ENCODE measurements around the gene MAST4. TPM values are rescaled to one million over a fixed set of nuclear protein-coding genes. Genes with fewer than 3 reads are reported as not detected.

The MAST4 gene
- total and polyA plus RNA-seq, 2 of the 13 experiments (the other 11 are each of a cell fraction or from before 2014, with no cell fraction given), result 3.4 to 3.7 TPM

- TF ChIP-seq ZNF441 (CRISPR knock-in tag; IDR thresholded peaks at IDR 0.05; ENCODE audit: borderline replicate concordance) (0 out of 2 replicates have a peak, but pooled peaks have one; percentile 5), THRA (CRISPR knock-in tag; IDR thresholded peaks at IDR 0.05; ENCODE audit: borderline replicate concordance) (no peak; the same call in 1 of the 2 replicates), ZMYM4 (CRISPR knock-in tag; IDR thresholded peaks at IDR 0.05) (peak; percentile 32; the same call in 1 of the 2 replicates)
These were observed 618.7 kb downstream of the MAST4 start (continued) for GRCh38 chr5:67214707-67215447.

GRCh38 chr5:67215519-67216471 is 619.6 kb downstream of the MAST4 start:
- H3K27ac ChIP-seq (ENCODE audit: extremely low read length, insufficient read depth, low read length), result peak overlapping the region; percentile 15
- H3K79me2 ChIP-seq (ENCODE audit: insufficient read depth, low read length), result no peaks in the 10 kb centered on the region
- ChIA-PET CTCF (ENCODE audit: low intra/inter-chr PET ratio, low total read pairs) (no interaction called here), POLR2A (interaction anchor here (1.3 kb wide), 1 partner anchor 68 kb away, joined by 4 read pairs; no protein-coding TSS in a partner anchor)
- H3K4me3 ChIP-seq (replicated peaks in 1 of 3; ENCODE audit: insufficient read depth in 1 of 3, low read depth in 2 of 3, low read length in 3 of 3), result peak overlapping the region; percentile 42 to 58 (median 51)
- no peaks in the 10 kb centered on the region for H3K9me3 ChIP-seq (ENCODE audit: low read length)
- peak; percentile 50 for FAIRE-seq
- in situ Hi-C loops (cut with HindIII; ENCODE audit: extremely low pct_ligation_motif_present, low pct_unique_long_range_greater_than_20kb) (loop anchor here (10.0 kb wide), 1 partner anchor 911 kb away; no protein-coding TSS in a partner anchor), intact Hi-C loops (cut with micrococcal nuclease; ENCODE audit: unreplicated experiment) (no loop called here)
- peak overlapping the region; percentile 62 for H2AFZ ChIP-seq (ENCODE audit: low read length)
- peaks cover 34% of the 10 kb centered on the region for H3K4me1 ChIP-seq (ENCODE audit: insufficient read depth, low read length)
- DNase-seq (ENCODE audit: low spot score), result peak; percentile 71
- H3K36me3 ChIP-seq (replicated peaks in 1 of 2; ENCODE audit: control insufficient read depth in 1 of 2, insufficient read depth in 2 of 2, low read length in 2 of 2), result no peaks in the 10 kb centered on the region
- 15% methylated on average over 11 of the region's 19 CpGs for WGBS (ENCODE audit: low lambda C conversion rate)
- ATAC-seq, result peak; percentile 95
- BruUV-seq (replicated peaks), result no TSS peak
- H3K4me2 ChIP-seq (ENCODE audit: low read depth, low read length), result peak overlapping the region; percentile 91
- no peaks in the 10 kb centered on the region; a peak in 1 of 5 replicates for H3K27me3 ChIP-seq (ENCODE audit: control insufficient read depth in 1 of 2, insufficient read depth in 2 of 2, low read length in 2 of 2)
- peak overlapping the region; percentile 35 for H3K9ac ChIP-seq (ENCODE audit: insufficient read depth, low read depth, low read length)
- no peaks in the 10 kb centered on the region for H4K20me1 ChIP-seq (ENCODE audit: insufficient read depth, low read length)
- TF ChIP-seq ATM (IDR thresholded peaks at IDR 0.05; ENCODE audit: borderline replicate concordance) (no peak), ZFX (CRISPR knock-in tag; IDR thresholded peaks at IDR 0.05; ENCODE audit: low read depth) (peak; percentile 27; the same call in 1 of the 2 replicates), RCOR2 (CRISPR knock-in tag; IDR thresholded peaks at IDR 0.05) (0 out of 2 replicates have a peak, but pooled peaks have one; percentile 23), PPARG (CRISPR knock-in tag; conservative IDR thresholded peaks at IDR 0.05) (no peak), SKIL (CRISPR knock-in tag; IDR thresholded peaks at IDR 0.05; ENCODE audit: borderline replicate concordance) (peak; percentile 37; the same call in 1 of the 2 replicates), ZNF616 (CRISPR knock-in tag; IDR thresholded peaks at IDR 0.05; ENCODE audit: low read depth) (peak; percentile 50; the same call in 1 of the 2 replicates), AFF4 (CRISPR knock-in tag; IDR thresholded peaks at IDR 0.05) (no peak), ZNF230 (CRISPR knock-in tag; IDR thresholded peaks at IDR 0.05) (no peak), DMAP1 (CRISPR knock-in tag; IDR thresholded peaks at IDR 0.05) (peak; percentile 62; the same call in 1 of the 2 replicates)

Measured in HepG2 (cell line).